ENCODE measurements around the gene SMARCA4. TPM values are rescaled to one million over a fixed set of nuclear protein-coding genes. Genes with fewer than 3 reads are reported as not detected.

SMARCA4 gene
- total and polyA plus RNA-seq, 4 experiments from 2014 or later = 2.1 to 118 (median 68.1) TPM

DNA sequence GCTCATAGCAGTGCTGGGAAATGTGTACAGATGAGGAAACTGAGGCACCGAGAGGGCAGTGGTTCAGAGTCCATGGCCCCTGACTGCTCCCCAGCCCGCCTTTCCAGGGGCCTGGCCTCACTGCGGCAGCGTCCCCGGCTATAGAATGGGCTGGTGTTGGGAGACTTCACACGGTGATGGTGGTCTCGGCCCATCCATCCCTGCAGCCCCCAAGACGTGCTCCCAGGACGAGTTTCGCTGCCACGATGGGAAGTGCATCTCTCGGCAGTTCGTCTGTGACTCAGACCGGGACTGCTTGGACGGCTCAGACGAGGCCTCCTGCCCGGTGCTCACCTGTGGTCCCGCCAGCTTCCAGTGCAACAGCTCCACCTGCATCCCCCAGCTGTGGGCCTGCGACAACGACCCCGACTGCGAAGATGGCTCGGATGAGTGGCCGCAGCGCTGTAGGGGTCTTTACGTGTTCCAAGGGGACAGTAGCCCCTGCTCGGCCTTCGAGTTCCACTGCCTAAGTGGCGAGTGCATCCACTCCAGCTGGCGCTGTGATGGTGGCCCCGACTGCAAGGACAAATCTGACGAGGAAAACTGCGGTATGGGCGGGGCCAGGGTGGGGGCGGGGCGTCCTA is 144.3 kb downstream of the SMARCA4 start:
- Histone ChIP-seq H3K36me3 (ENCODE audit: insufficient read depth, low read length) (peaks cover 45% of the 10 kb centered on the region), H3K4me3 (ENCODE audit: low read length in 2 of 2) (no peak overlapping the region), H3K4me1 (ENCODE audit: insufficient read depth, low read length) (no peaks in the 10 kb centered on the region), H3K9me3 (ENCODE audit: control insufficient read depth in 1 of 2, low read length in 2 of 2) (no peaks in the 10 kb centered on the region), H3K27ac (ENCODE audit: low read depth, low read length) (no peak overlapping the region), H3K27me3 (ENCODE audit: insufficient read depth, low read length) (no peaks in the 10 kb centered on the region)
- no peak overlapping the region for H3K4me3 Mint-ChIP-seq
- POLR2A ChIA-PET (ENCODE audit: partially characterized antibody) = interaction anchor here (1.7 kb wide), 1 partner anchor 9 kb away, joined by 7 read pairs; no protein-coding TSS in a partner anchor
- DNase-seq = no peak
- intact Hi-C loops (cut with micrococcal nuclease) = no loop called here
- no peaks in the 10 kb centered on the region for H3K9me3 Mint-ChIP-seq
- H3K27ac Mint-ChIP-seq = no peak overlapping the region
- no peaks in the 10 kb centered on the region for H3K27me3 Mint-ChIP-seq
- peaks cover under 1 to 3% (median 1%) of the 10 kb centered on the region in 4 donors for H3K4me1 Mint-ChIP-seq
- peaks cover 33 to 45% of the 10 kb centered on the region in 2 donors for H3K36me3 Mint-ChIP-seq
- CTCF ChIA-PET (ENCODE audit: partially characterized antibody) = interaction anchor here (0.9 to 1.3 kb wide), 3 partner anchors 21 to 70 kb away, joined by 3 to 5 read pairs (median 3); no protein-coding TSS in a partner anchor

DNA sequence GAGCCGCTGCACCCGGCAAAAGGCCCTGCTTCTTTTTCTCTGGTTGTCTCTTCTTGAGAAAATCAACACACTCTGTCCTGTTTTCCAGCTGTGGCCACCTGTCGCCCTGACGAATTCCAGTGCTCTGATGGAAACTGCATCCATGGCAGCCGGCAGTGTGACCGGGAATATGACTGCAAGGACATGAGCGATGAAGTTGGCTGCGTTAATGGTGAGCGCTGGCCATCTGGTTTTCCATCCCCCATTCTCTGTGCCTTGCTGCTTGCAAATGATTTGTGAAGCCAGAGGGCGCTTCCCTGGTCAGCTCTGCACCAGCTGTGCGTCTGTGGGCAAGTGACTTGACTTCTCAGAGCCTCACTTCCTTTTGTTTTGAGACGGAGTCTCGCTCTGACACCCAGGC is 145.6 kb downstream of the SMARCA4 start:
- Histone ChIP-seq H3K27me3 (ENCODE audit: insufficient read depth, low read length) (no peaks in the 10 kb centered on the region), H3K27ac (ENCODE audit: low read depth, low read length) (no peak overlapping the region), H3K36me3 (ENCODE audit: insufficient read depth, low read length) (peaks cover 50% of the 10 kb centered on the region), H3K9me3 (ENCODE audit: control insufficient read depth in 1 of 2, low read length in 2 of 2) (no peaks in the 10 kb centered on the region), H3K4me1 (ENCODE audit: insufficient read depth, low read length) (no peaks in the 10 kb centered on the region), H3K4me3 (ENCODE audit: low read length in 2 of 2) (no peak overlapping the region)
- no peaks in the 10 kb centered on the region for H3K9me3 Mint-ChIP-seq
- ChIA-PET POLR2A (ENCODE audit: partially characterized antibody) (no interaction called here), CTCF (ENCODE audit: partially characterized antibody) (no interaction called here)
- no peaks in the 10 kb centered on the region for H3K4me1 Mint-ChIP-seq
- H3K4me3 Mint-ChIP-seq = no peak overlapping the region
- no peak for DNase-seq
- no peaks in the 10 kb centered on the region for H3K27me3 Mint-ChIP-seq
- peaks cover 30 to 47% of the 10 kb centered on the region in 2 donors for H3K36me3 Mint-ChIP-seq
- intact Hi-C loops (cut with micrococcal nuclease) = no loop called here
- peak overlapping the region in 1 of 7 donors; percentile 27 for H3K27ac Mint-ChIP-seq

DNA sequence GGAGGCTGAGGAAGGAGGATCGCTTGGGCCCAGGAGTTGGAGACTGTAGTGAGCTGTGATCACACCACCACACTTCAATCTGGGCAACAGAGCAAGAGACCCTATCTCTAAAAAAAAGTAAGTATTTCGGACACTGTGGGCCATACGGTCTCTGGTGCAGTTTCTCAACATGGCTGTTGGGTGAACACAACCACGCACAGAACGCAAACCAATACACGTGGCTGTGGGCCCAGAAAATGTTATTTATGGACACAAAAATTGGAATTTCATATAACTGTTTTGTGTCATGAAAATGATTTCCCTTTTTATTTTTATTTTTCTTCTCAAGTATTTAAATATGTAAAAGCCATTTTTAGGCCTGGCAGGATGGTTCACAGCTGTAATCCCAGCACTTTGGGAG is 147.9 kb downstream of the SMARCA4 start:
- CTCF ChIA-PET (ENCODE audit: partially characterized antibody) = interaction anchor here (1.1 to 7.2 kb wide), 3 partner anchors 17 to 73 kb away, joined by 3 to 34 read pairs (median 17); no protein-coding TSS in a partner anchor
- Histone ChIP-seq H3K27me3 (ENCODE audit: insufficient read depth, low read length) (no peaks in the 10 kb centered on the region), H3K36me3 (ENCODE audit: insufficient read depth, low read length) (peaks cover 50% of the 10 kb centered on the region), H3K4me1 (ENCODE audit: insufficient read depth, low read length) (no peaks in the 10 kb centered on the region), H3K9me3 (ENCODE audit: control insufficient read depth in 1 of 2, low read length in 2 of 2) (no peaks in the 10 kb centered on the region), H3K27ac (ENCODE audit: low read depth, low read length) (no peak overlapping the region), H3K4me3 (ENCODE audit: low read length in 2 of 2) (no peak overlapping the region)
- H3K27me3 Mint-ChIP-seq = no peaks in the 10 kb centered on the region
- H3K9me3 Mint-ChIP-seq = no peaks in the 10 kb centered on the region
- H3K36me3 Mint-ChIP-seq = peaks cover 22 to 41% of the 10 kb centered on the region in 2 donors
- no peaks in the 10 kb centered on the region for H3K4me1 Mint-ChIP-seq
- no peak for DNase-seq
- no peak overlapping the region for H3K4me3 Mint-ChIP-seq
- POLR2A ChIA-PET (ENCODE audit: partially characterized antibody) = interaction anchor here (0.7 kb wide), 1 partner anchor 14 kb away, joined by 4 read pairs; no protein-coding TSS in a partner anchor
- intact Hi-C loops (cut with micrococcal nuclease) = no loop called here
- no peak overlapping the region for H3K27ac Mint-ChIP-seq

DNA sequence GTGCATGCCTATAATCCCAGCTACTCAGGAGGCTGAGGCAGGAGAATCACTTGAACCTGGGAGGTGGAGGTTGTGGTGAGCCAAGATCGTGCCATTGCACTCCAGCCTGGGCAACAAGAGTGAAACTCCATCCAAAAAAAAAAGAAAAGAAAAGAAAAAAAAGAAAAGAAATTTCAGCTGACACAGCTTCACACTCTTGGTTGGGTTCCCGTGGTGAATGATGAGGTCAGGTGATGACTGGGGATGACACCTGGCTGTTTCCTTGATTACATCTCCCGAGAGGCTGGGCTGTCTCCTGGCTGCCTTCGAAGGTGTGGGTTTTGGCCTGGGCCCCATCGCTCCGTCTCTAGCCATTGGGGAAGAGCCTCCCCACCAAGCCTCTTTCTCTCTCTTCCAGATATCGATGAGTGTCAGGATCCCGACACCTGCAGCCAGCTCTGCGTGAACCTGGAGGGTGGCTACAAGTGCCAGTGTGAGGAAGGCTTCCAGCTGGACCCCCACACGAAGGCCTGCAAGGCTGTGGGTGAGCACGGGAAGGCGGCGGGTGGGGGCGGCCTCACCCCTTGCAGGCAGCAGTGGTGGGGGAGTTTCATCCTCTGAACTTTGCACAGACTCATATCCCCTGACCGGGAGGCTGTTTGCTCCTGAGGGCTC is 150.4 kb downstream of the SMARCA4 start:
- ChIA-PET CTCF (ENCODE audit: partially characterized antibody) (interaction anchor here (5.1 to 7.2 kb wide), 2 partner anchors 15 to 76 kb away, joined by 17 to 34 read pairs; no protein-coding TSS in a partner anchor), POLR2A (ENCODE audit: partially characterized antibody) (no interaction called here)
- peaks cover 44% of the 10 kb centered on the region for H3K36me3 ChIP-seq (ENCODE audit: insufficient read depth, low read length)
- no peaks in the 10 kb centered on the region for H3K27me3 ChIP-seq (ENCODE audit: insufficient read depth, low read length)
- intact Hi-C loops (cut with micrococcal nuclease) = no loop called here
- Mint-ChIP-seq H3K27ac (peak overlapping the region in 1 of 7 donors; percentile 32), H3K36me3 (peaks cover 31 to 43% of the 10 kb centered on the region in 2 donors), H3K9me3 (no peaks in the 10 kb centered on the region), H3K4me3 (no peak overlapping the region), H3K27me3 (no peaks in the 10 kb centered on the region), H3K4me1 (no peaks in the 10 kb centered on the region)
- no peak overlapping the region for H3K27ac ChIP-seq (ENCODE audit: low read depth, low read length)
- no peak for DNase-seq
- H3K4me3 ChIP-seq (ENCODE audit: low read length in 2 of 2) = no peak overlapping the region
- no peaks in the 10 kb centered on the region for H3K9me3 ChIP-seq (ENCODE audit: control insufficient read depth in 1 of 2, low read length in 2 of 2)
- H3K4me1 ChIP-seq (ENCODE audit: insufficient read depth, low read length) = no peaks in the 10 kb centered on the region

DNA sequence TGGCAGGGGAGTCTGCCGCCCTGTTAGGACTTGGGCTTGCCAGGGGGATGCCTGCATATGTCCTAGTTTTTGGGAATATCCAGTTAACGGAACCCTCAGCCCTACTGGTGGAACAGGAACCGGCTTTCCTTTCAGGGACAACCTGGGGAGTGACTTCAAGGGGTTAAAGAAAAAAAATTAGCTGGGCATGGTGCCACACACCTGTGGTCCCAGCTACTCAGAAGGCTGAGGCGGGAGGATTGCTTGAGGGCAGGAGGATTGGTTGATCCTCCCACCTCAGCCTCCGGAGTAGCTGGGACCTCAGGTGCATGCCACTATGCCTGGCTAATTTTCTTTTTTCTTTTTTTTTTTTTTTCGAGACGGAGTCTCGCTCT is 150.9 kb downstream of the SMARCA4 start:
- CTCF ChIA-PET (ENCODE audit: partially characterized antibody) = interaction anchor here (5.1 to 7.2 kb wide), 2 partner anchors 14 to 76 kb away, joined by 17 to 34 read pairs; no protein-coding TSS in a partner anchor
- Mint-ChIP-seq H3K27me3 (no peaks in the 10 kb centered on the region), H3K9me3 (no peaks in the 10 kb centered on the region), H3K36me3 (peaks cover 32 to 43% of the 10 kb centered on the region in 2 donors), H3K4me1 (no peaks in the 10 kb centered on the region), H3K4me3 (no peak overlapping the region), H3K27ac (no peak overlapping the region)
- Histone ChIP-seq H3K4me3 (ENCODE audit: low read length in 2 of 2) (no peak overlapping the region), H3K36me3 (ENCODE audit: insufficient read depth, low read length) (peaks cover 44% of the 10 kb centered on the region), H3K4me1 (ENCODE audit: insufficient read depth, low read length) (no peaks in the 10 kb centered on the region), H3K9me3 (ENCODE audit: control insufficient read depth in 1 of 2, low read length in 2 of 2) (no peaks in the 10 kb centered on the region), H3K27ac (ENCODE audit: low read depth, low read length) (no peak overlapping the region), H3K27me3 (ENCODE audit: insufficient read depth, low read length) (no peaks in the 10 kb centered on the region)
- intact Hi-C loops (cut with micrococcal nuclease) = no loop called here
- POLR2A ChIA-PET (ENCODE audit: partially characterized antibody) = no interaction called here
- no peak for DNase-seq

Other genes starting within 250 kb of the SMARCA4 start
- gene DNM2, start 243.0 kb upstream of the SMARCA4 start, total RNA-seq = 100 to 1,000 TPM; 245 to 272 TPM
- 100 to 1,000 TPM in 1 of 2 donors, 10 to 100 TPM in 1; 46.3 to 103 TPM for gene DNM2, start 243.0 kb upstream of the SMARCA4 start, polyA plus RNA-seq
- gene TMED1, start 124.8 kb upstream of the SMARCA4 start, total RNA-seq = 10 to 100 TPM in 1 of 2 experiments, 1 to 10 TPM in 1; 9.0 to 10.9 TPM
- 10 to 100 TPM; 24.7 to 24.9 TPM for gene TMED1, start 124.8 kb upstream of the SMARCA4 start, polyA plus RNA-seq
- gene C19orf38, start 112.6 kb upstream of the SMARCA4 start, total RNA-seq = under 1 TPM; 0.36 to 0.49 TPM
- gene C19orf38, start 112.6 kb upstream of the SMARCA4 start, polyA plus RNA-seq = under 1 TPM in 1 of 2 donors, not detected in 1; 0.21 TPM
- 10 to 100 TPM; 25.2 to 26.5 TPM for gene CARM1, start 89.5 kb upstream of the SMARCA4 start, total RNA-seq
- 1 to 10 TPM in 1 of 2 donors, under 1 TPM in 1; 0.71 to 1.8 TPM for gene CARM1, start 89.5 kb upstream of the SMARCA4 start, polyA plus RNA-seq
- 10 to 100 TPM; 29.6 TPM for gene YIPF2, start 32.4 kb upstream of the SMARCA4 start, total RNA-seq
- gene YIPF2, start 32.4 kb upstream of the SMARCA4 start, polyA plus RNA-seq = 10 to 100 TPM; 12.2 to 14.0 TPM
- gene TIMM29, start 32.2 kb upstream of the SMARCA4 start, total RNA-seq = 10 to 100 TPM; 39.6 to 40.9 TPM
- gene TIMM29, start 32.2 kb upstream of the SMARCA4 start, polyA plus RNA-seq = 10 to 100 TPM; 17.7 to 34.6 TPM
- gene LDLR, start 128.4 kb downstream of the SMARCA4 start, total RNA-seq = 10 to 100 TPM; 25.8 to 27.0 TPM
- 1 to 10 TPM; 4.4 to 5.0 TPM for gene LDLR, start 128.4 kb downstream of the SMARCA4 start, polyA plus RNA-seq
- 1 to 10 TPM in 1 of 2 experiments, under 1 TPM in 1; 0.84 to 1.9 TPM for gene SPC24, start 194.8 kb downstream of the SMARCA4 start, total RNA-seq
- gene SPC24, start 194.8 kb downstream of the SMARCA4 start, polyA plus RNA-seq = under 1 TPM in 1 of 2 donors, not detected in 1; 0.32 TPM
- under 1 TPM; 0.39 to 0.52 TPM for gene KANK2, start 236.5 kb downstream of the SMARCA4 start, total RNA-seq
- under 1 TPM in 1 of 2 donors, not detected in 1; 0.17 TPM for gene KANK2, start 236.5 kb downstream of the SMARCA4 start, polyA plus RNA-seq

Measured in CD4-positive, alpha-beta memory T cell (primary cell).